Ectodermal cell (in vitro differentiated cells): ENCODE data around the gene ERICH2. TPM values are rescaled to one million over a fixed set of nuclear protein-coding genes. Genes with fewer than 3 reads are reported as not detected.
"Not testable (repeated sequence)": the region's sequence is repeated elsewhere in the genome, so short reads cannot be mapped to it uniquely, and the experiment has no call there.

Experiments
- H3K27ac ChIP-seq: 2 replicates; pipeline ENCODE4 v1.7.0; 2013; ENCODE audit warnings: mild to moderate bottlenecking, low read depth, low read length; ENCODE audit not compliant: insufficient read depth, poor library complexity, severe bottlenecking
- H3K27me3 ChIP-seq: 2 replicates; pipeline ENCODE4 v1.7.0; 2013; ENCODE audit warnings: mild to moderate bottlenecking, low read length; ENCODE audit not compliant: insufficient read depth, control insufficient read depth, poor library complexity, severe bottlenecking
- H3K36me3 ChIP-seq: one replicate; pipeline ENCODE4 v1.7.0; 2013; ENCODE audit warnings: low read length; ENCODE audit not compliant: control insufficient read depth, insufficient read depth
- H3K4me1 ChIP-seq: one replicate; pipeline ENCODE4 v1.7.0; 2013; ENCODE audit warnings: low read length; ENCODE audit not compliant: control insufficient read depth, insufficient read depth
- H3K4me3 ChIP-seq: 2 replicates; pipeline ENCODE4 v1.7.0; 2013; ENCODE audit warnings: low read depth, low read length, control low read depth; ENCODE audit not compliant: insufficient read depth
- H3K9me3 ChIP-seq: 2 replicates; pipeline ENCODE4 v1.7.0; 2013; ENCODE audit warnings: mild to moderate bottlenecking, low read length, moderate library complexity; ENCODE audit not compliant: control insufficient read depth
- WGBS, 2 experiments: methylation state at CpG; one replicate each; pipeline ENCODE4 v1.1.7; 2013; ENCODE audit warnings: missing lambda C conversion rate in 2 of 2; 5-methylcytosine and 5-hydroxymethylcytosine counted together
- polyA plus RNA-seq, 4 experiments: library from polyadenylated mRNA; stranded (reverse); fragments of 50-300 nt; gene quantifications; one replicate each; pipeline ENCODE4 v1.2.3, GENCODE V29; 2013

ERICH2 gene
- 5.4 TPM for polyA plus RNA-seq (2013, experiment 1 of 4)
- 4.5 TPM for polyA plus RNA-seq (2013, experiment 2 of 4)
- 3.5 TPM for polyA plus RNA-seq (2013, experiment 3 of 4)
- 4.7 TPM for polyA plus RNA-seq (2013, experiment 4 of 4)

GRCh38 chr2:170770008-170770605 is at the start of gene ERICH2:
TSS of gene ERICH2 (plus strand) at chr2:170770378. CDS start at chr2:170770682, 304 bp downstream.
- H3K36me3 ChIP-seq = no peaks in the 10 kb centered on the region
- 17 to 20% methylated on average over 13 of the region's 13 CpGs for WGBS, 2 experiments
- peak within 1 kb of the TSS; percentile 46 for H3K27ac ChIP-seq
- H3K4me1 ChIP-seq = peaks cover 8% of the 10 kb centered on the region
- H3K4me3 ChIP-seq = peak within 1 kb of the TSS; percentile 87
- peaks cover 4% of the 10 kb centered on the region for H3K27me3 ChIP-seq
- H3K9me3 ChIP-seq = no peaks in the 10 kb centered on the region

GRCh38 chr2:170721678-170722077 is 48.5 kb upstream of the ERICH2 start:
- H3K27ac ChIP-seq = no peak overlapping the region
- H3K36me3 ChIP-seq = no peaks in the 10 kb centered on the region
- 93% methylated on average over 2 of the region's 3 CpGs; no CpG with 5 or more reads in 1 of the 2 experiments for WGBS, 2 experiments
- no peak overlapping the region for H3K4me3 ChIP-seq
- H3K9me3 ChIP-seq = no peaks in the 10 kb centered on the region
- peaks cover 28% of the 10 kb centered on the region for H3K27me3 ChIP-seq
- peaks cover 6% of the 10 kb centered on the region for H3K4me1 ChIP-seq

GRCh38 chr2:170722301-170722700 is 47.9 kb upstream of the ERICH2 start:
- H3K4me1 ChIP-seq = peaks cover 6% of the 10 kb centered on the region
- no peak overlapping the region for H3K4me3 ChIP-seq
- no peak overlapping the region for H3K27ac ChIP-seq
- H3K36me3 ChIP-seq = no peaks in the 10 kb centered on the region
- H3K9me3 ChIP-seq = no peaks in the 10 kb centered on the region
- peaks cover 22% of the 10 kb centered on the region for H3K27me3 ChIP-seq

DNA sequence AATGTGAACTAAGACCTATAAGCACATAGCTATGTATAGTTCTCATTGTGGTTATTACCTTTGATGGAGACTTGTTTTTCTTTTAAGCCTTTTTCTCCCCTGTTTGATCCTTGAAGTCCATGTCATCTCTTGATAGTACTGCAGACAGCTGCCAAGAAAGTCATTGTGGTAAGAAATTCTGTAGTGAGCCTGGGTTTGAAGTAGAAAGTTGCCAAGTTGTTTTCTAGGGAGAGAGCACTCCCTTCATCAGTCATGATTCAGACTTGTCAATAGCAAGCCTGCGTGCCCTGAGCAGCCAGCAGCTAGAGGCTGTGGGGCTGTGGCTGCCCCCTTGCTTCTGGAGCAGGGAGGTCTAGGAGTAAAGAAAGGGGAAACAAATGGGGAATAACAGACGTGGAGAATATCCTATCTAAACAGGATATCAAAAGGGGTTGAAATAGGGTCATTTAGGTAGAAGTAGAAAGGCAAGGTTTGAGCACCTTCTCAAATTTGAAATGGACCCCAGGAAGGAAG is 46.7 kb upstream of the ERICH2 start:
- H3K4me3 ChIP-seq = no peak overlapping the region
- WGBS, 2 experiments = 31 to 37% methylated on average over 2 of the region's 2 CpGs
- H3K9me3 ChIP-seq = no peaks in the 10 kb centered on the region
- peaks cover 10% of the 10 kb centered on the region for H3K27me3 ChIP-seq
- H3K4me1 ChIP-seq = peaks cover 6% of the 10 kb centered on the region
- H3K27ac ChIP-seq = no peak overlapping the region
- H3K36me3 ChIP-seq = no peaks in the 10 kb centered on the region

- Histone ChIP-seq H3K4me3 (no peak overlapping the region), H3K4me1 (no peaks in the 10 kb centered on the region), H3K27me3 (no peaks in the 10 kb centered on the region), H3K9me3 (no peaks in the 10 kb centered on the region), H3K36me3 (no peaks in the 10 kb centered on the region), H3K27ac (no peak overlapping the region)
- 100% methylated on average over 1 of the region's 1 CpG for WGBS, 2 experiments
These were observed 36.2 kb upstream of the ERICH2 start for GRCh38 chr2:170733798-170734600.

- WGBS, 2 experiments = 73 to 96% methylated on average over 2 of the region's 2 CpGs
These were observed 35.6 kb upstream of the ERICH2 start for GRCh38 chr2:170734601-170735000.

DNA sequence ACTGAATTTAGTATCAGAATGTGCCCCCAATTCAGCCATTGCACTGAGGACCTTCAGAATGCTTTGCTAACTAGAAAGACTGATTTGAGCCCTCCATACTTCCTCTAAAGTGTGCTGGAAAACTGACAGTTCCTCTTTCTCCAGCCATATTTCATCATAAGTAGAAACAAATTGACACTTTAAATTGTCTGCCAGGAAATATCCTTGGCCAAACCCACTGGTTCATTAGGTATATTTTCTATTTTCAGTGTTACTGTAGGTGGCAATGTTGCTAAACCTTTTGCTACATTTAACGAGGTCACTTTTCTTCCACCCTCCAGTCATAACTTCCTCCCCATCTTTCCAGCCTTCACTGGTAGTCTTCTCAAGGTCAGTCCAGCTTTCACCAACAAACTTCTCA is 33.5 kb upstream of the ERICH2 start:
- H3K27me3 ChIP-seq = no peaks in the 10 kb centered on the region
- no peaks in the 10 kb centered on the region for H3K4me1 ChIP-seq
- no peak overlapping the region for H3K4me3 ChIP-seq
- 85 to 87% methylated on average over 1 of the region's 1 CpG for WGBS, 2 experiments
- H3K36me3 ChIP-seq = no peaks in the 10 kb centered on the region
- H3K9me3 ChIP-seq = no peaks in the 10 kb centered on the region
- no peak overlapping the region for H3K27ac ChIP-seq

More at GRCh38 chr2:170734601-170735000, 35.6 kb upstream of the ERICH2 start:
- not testable (repeated sequence) for H3K9me3 ChIP-seq, H3K36me3 ChIP-seq, H3K4me3 ChIP-seq, H3K4me1 ChIP-seq, H3K27me3 ChIP-seq, H3K27ac ChIP-seq

DNA sequence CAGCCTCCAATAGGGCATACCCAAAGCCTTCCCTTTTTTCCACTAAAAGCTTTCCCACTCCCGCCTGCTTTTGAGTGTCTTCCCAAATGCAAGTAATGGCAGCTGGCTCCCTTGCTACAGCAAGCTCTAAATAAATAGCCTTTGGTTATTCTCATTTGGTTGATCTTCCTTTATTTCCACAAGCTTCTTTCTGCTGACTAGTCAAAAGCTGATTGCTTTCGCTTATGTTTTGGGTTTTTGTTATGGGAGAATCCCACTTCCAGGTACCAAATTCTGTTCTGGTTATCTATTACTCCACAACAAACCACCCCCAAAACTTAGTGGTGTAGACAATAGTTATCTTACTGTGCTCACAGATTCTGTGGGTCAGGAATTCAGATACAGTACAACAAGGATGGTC is 32.8 kb upstream of the ERICH2 start:
- no peaks in the 10 kb centered on the region for H3K36me3 ChIP-seq
- no peaks in the 10 kb centered on the region for H3K4me1 ChIP-seq
- no peaks in the 10 kb centered on the region for H3K27me3 ChIP-seq
- WGBS, 2 experiments = 87 to 96% methylated on average over 1 to 2 of the region's 2 CpGs
- no peak overlapping the region for H3K27ac ChIP-seq
- H3K4me3 ChIP-seq = no peak overlapping the region
- H3K9me3 ChIP-seq = no peaks in the 10 kb centered on the region

DNA sequence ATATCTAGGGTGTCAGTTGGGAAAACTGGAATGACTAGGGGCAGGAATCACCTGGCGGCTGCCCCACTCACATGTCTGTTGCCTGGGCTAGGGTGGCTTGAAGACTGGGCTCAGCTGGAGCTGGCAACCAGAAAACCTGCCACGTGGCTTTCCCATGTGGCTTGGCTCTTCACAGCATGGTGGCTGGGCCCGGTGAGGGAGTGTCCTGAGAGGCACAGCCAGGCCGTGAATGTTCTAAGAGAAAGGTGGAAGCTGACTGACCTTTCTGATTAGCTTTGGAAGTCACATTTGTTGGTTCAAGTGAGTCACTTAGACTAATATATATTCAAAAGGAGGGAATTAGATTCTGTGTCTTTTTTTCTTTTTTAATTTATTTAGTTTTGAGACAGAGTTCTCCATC is 32.4 kb upstream of the ERICH2 start:
- WGBS, 2 experiments = 91% methylated on average over 4 of the region's 4 CpGs
- H3K27ac ChIP-seq = no peak overlapping the region
- no peak overlapping the region for H3K4me3 ChIP-seq
- no peaks in the 10 kb centered on the region for H3K4me1 ChIP-seq
- H3K36me3 ChIP-seq = no peaks in the 10 kb centered on the region
- no peaks in the 10 kb centered on the region for H3K27me3 ChIP-seq
- no peaks in the 10 kb centered on the region for H3K9me3 ChIP-seq

DNA sequence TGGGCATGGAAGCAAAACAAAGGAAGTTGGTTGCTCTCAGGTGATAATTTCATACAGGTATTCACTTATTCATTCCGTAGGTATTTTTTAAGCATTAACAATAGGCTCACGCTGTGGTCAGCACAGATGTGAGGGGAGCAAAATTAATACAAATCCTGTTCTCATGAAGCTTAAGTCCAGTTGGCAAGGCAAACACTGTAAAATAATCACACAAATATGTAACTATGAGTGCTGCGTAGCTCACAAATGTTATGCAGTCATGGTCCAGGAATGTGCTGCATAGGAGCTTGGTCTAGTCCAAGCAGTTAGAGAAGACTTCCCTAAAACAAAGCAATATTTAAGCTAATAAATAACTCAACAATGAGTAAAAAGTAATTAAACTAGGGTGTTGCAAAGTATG is 31.1 kb upstream of the ERICH2 start:
- 95 to 97% methylated on average over 3 of the region's 3 CpGs for WGBS, 2 experiments
- Histone ChIP-seq H3K9me3 (no peaks in the 10 kb centered on the region), H3K27ac (no peak overlapping the region), H3K27me3 (no peaks in the 10 kb centered on the region), H3K4me1 (no peaks in the 10 kb centered on the region), H3K4me3 (no peak overlapping the region), H3K36me3 (no peaks in the 10 kb centered on the region)
